Kidney (tissue), 14 donors: ENCODE data around the gene PLEKHA6. TPM values are rescaled to one million over a fixed set of nuclear protein-coding genes. Genes with fewer than 3 reads are reported as not detected.

ENCODE experiments used
- DNase-seq, 5 donors: peaks; one replicate each; pipeline ENCODE4 v3.0.0-alpha.2; 2013 to 2020
- FAIRE-seq: peaks from 2 replicates; lab custom pipeline; 2012; peaks lifted over from hg19 to GRCh38; lab: Jason Lieb, UNC
- H3K27ac ChIP-seq, 2 donors: one replicate each; pipeline ENCODE4 v1.7.0; 2013; ENCODE audit warnings: low read depth in 2 of 2, low read length in 2 of 2, inconsistent platforms in 1 of 2
- H3K27me3 ChIP-seq: one replicate; pipeline ENCODE4 v1.7.1; 2013; ENCODE audit warnings: low read length, inconsistent platforms; ENCODE audit not compliant: control insufficient read depth, insufficient read depth
- H3K36me3 ChIP-seq, 3 donors: one replicate each; pipeline versions ENCODE4 v1.7.0 to v1.7.1; 2013; ENCODE audit warnings: low read length in 3 of 3, control low read depth in 1 of 3, inconsistent platforms in 1 of 3; ENCODE audit not compliant: insufficient read depth in 3 of 3, control insufficient read depth in 2 of 3
- H3K4me1 ChIP-seq, 3 donors: one replicate each; pipeline versions ENCODE4 v1.7.0 to v1.7.1; 2013; ENCODE audit warnings: low read length in 3 of 3, inconsistent platforms in 1 of 3, low read depth in 1 of 3; ENCODE audit not compliant: control insufficient read depth in 2 of 3, insufficient read depth in 2 of 3
- H3K4me3 ChIP-seq, 3 donors: one replicate each; pipeline versions ENCODE4 v1.7.0 to v1.8.1; 2013; ENCODE audit warnings: low read length in 3 of 3, control low read depth in 1 of 3, inconsistent platforms in 1 of 3
- H3K9ac ChIP-seq, 3 donors: one replicate each; pipeline versions ENCODE4 v1.7.0 to v1.7.1; 2013; ENCODE audit warnings: low read length in 3 of 3, control low read depth in 1 of 3, inconsistent platforms in 1 of 3
- H3K9me3 ChIP-seq, 3 donors: one replicate each; pipeline versions ENCODE4 v1.7.0 to v1.7.1; 2013; ENCODE audit warnings: low read length in 3 of 3, control low read depth in 1 of 3, inconsistent platforms in 1 of 3; ENCODE audit not compliant: control insufficient read depth in 2 of 3, insufficient read depth in 1 of 3
- CTCF ChIP-seq: IDR thresholded peaks from 3 replicates; pipeline ENCODE4 v1.5.1; 2012; ENCODE audit warnings: mild to moderate bottlenecking, moderate library complexity, borderline replicate concordance; ENCODE audit not compliant: insufficient read depth; ENCODE audit errors: extremely low read depth
- intact Hi-C: fragments of 100-400 bp; cut with DNase I; formaldehyde crosslinking; loops from one replicate; pipeline ENCODE4 v1.11.1; 2022
- polyA plus RNA-seq: library from polyadenylated mRNA; stranded (reverse); fragments of 350-450 nt; fragmentation: Illumina TruSeq; extraction: RNeasy Lipid Tissue Mini Kit (QIAGEN cat#74804); gene quantifications from one replicate; pipeline ENCODE4 v1.2.3, GENCODE V29; 2014; ENCODE audit warnings: low read depth, low replicate concordance; ENCODE audit not compliant: insufficient read depth
- total RNA-seq: library from RNA; stranded (reverse); fragmentation: NEBNext Ultra II Directional; extraction: Animal tissue kit (Norgen Biotek cat#: 25700); gene quantifications from one replicate; pipeline ENCODE4 v1.2.1, GENCODE V29; 2021
- donor health status: control.
- donor health status: control.
- donor health status: control.
- donor health status: control.
- donor health status: control.
- donor health status: DM: yes; HTN: yes; CAD: no.
- donor health status: Normal renal cell carcinoma (clear cell type).

Gene PLEKHA6
- total and polyA plus RNA-seq, 2 donors from 2014 or later: 17.5 to 65.1 TPM

- no peak for FAIRE-seq
- H3K36me3 ChIP-seq: peaks cover 10 to 46% (median 28%) of the 10 kb centered on the region in 3 donors
- H3K27me3 ChIP-seq: no peaks in the 10 kb centered on the region
- peaks cover 5 to 52% (median 46%) of the 10 kb centered on the region in 3 donors for H3K4me1 ChIP-seq
- no peaks in the 10 kb centered on the region for H3K9me3 ChIP-seq
- H3K9ac ChIP-seq: peak overlapping the region in 1 of 3 donors; percentile 23
- H3K4me3 ChIP-seq: no peak overlapping the region
- intact Hi-C loops: no loop called here
- DNase-seq: peak in 1 of 5 donors; percentile 57
- H3K27ac ChIP-seq: peak overlapping the region; percentile 76 to 90
- TF ChIP-seq CTCF: no peak
Observed at GRCh38 chr1:204267191-204267601, 92.5 kb downstream of the PLEKHA6 start.

- Histone ChIP-seq H3K4me1 (peaks cover 5 to 52% (median 52%) of the 10 kb centered on the region in 3 donors), H3K9me3 (no peaks in the 10 kb centered on the region), H3K27ac (peak overlapping the region; percentile 76 to 90), H3K4me3 (no peak overlapping the region), H3K36me3 (peaks cover 8 to 51% (median 26%) of the 10 kb centered on the region in 3 donors), H3K9ac (peak overlapping the region in 1 of 3 donors; percentile 23), H3K27me3 (no peaks in the 10 kb centered on the region)
- intact Hi-C loops: no loop called here
- FAIRE-seq (no peak), DNase-seq (peak in 4 of 5 donors; percentile 40 to 86 (median 72))
- TF ChIP-seq CTCF: no peak
Observed at GRCh38 chr1:204266504-204267034, 93.2 kb downstream of the PLEKHA6 start.

GRCh38 chr1:204265665-204266064 is 94.1 kb downstream of the PLEKHA6 start:
- Histone ChIP-seq H3K9me3 (no peaks in the 10 kb centered on the region), H3K4me3 (no peak overlapping the region), H3K27ac (peak overlapping the region; percentile 71 to 76), H3K27me3 (no peaks in the 10 kb centered on the region), H3K36me3 (peaks cover 8 to 44% (median 31%) of the 10 kb centered on the region in 3 donors), H3K4me1 (peaks cover 5 to 58% (median 52%) of the 10 kb centered on the region in 3 donors), H3K9ac (peak overlapping the region in 1 of 3 donors; percentile 23)
- FAIRE-seq (no peak), DNase-seq (peak in 1 of 5 donors; percentile 54)
- no peak for TF ChIP-seq CTCF
- intact Hi-C loops: no loop called here

GRCh38 chr1:204264805-204265204 is 94.9 kb downstream of the PLEKHA6 start:
- no peak for FAIRE-seq

More at GRCh38 chr1:204264805-204265204, 94.9 kb downstream of the PLEKHA6 start:
- Histone ChIP-seq H3K4me3 (no peak overlapping the region), H3K9me3 (no peaks in the 10 kb centered on the region), H3K4me1 (peaks cover 5 to 58% (median 57%) of the 10 kb centered on the region in 3 donors), H3K36me3 (peaks cover 5 to 37% (median 29%) of the 10 kb centered on the region in 3 donors), H3K27ac (peak overlapping the region in 1 of 2 donors; percentile 1), H3K9ac (no peak overlapping the region), H3K27me3 (no peaks in the 10 kb centered on the region)
- DNase-seq: peak in 1 of 5 donors; percentile 46
- TF ChIP-seq CTCF: no peak
- intact Hi-C loops: no loop called here
